Suprapubic skin (tissue), 4 donors: ENCODE measurements around the gene CD93. TPM values are rescaled to one million over a fixed set of nuclear protein-coding genes. Genes with fewer than 3 reads are reported as not detected.

Experiments
- DNase-seq, 2 donors: peaks; one replicate each; pipeline ENCODE4 v3.0.0-alpha.2; 2019; ENCODE audit warnings: low spot score in 2 of 2
- H3K27ac ChIP-seq: fragments of 200-600 bp; sonication (generic); one replicate; pipeline ENCODE4 v1.5.1; 2019
- H3K27me3 ChIP-seq: fragments of 200-600 bp; sonication (generic); one replicate; pipeline ENCODE4 v1.5.1; 2019
- H3K36me3 ChIP-seq: fragments of 200-600 bp; sonication (generic); one replicate; pipeline ENCODE4 v1.5.1; 2019
- H3K4me1 ChIP-seq: fragments of 200-600 bp; sonication (generic); one replicate; pipeline ENCODE4 v1.5.1; 2019
- H3K4me3 ChIP-seq: fragments of 200-600 bp; sonication (generic); one replicate; pipeline ENCODE4 v1.5.1; 2019; ENCODE audit warnings: mild to moderate bottlenecking
- H3K9me3 ChIP-seq: fragments of 200-600 bp; sonication (generic); one replicate; pipeline ENCODE4 v1.5.1; 2019
- CTCF ChIP-seq, 2 donors: fragments of 200-600 bp in 1 of 2; fragments of 450-650 bp in 1 of 2; sonication (generic) in 1 of 2; IDR thresholded peaks; one replicate each; pipeline ENCODE4 v1.5.1; 2016 to 2019; ENCODE audit warnings: antibody characterized with exemption in 2 of 2, mild to moderate bottlenecking in 1 of 2, moderate library complexity in 1 of 2
- EP300 ChIP-seq: sonication (generic); formaldehyde crosslinking; IDR thresholded peaks from one replicate; pipeline ENCODE4 v1.6.1; 2017; ENCODE audit warnings: antibody characterized with exemption
- POLR2A ChIP-seq, 2 donors: fragments of 450-650 bp; IDR thresholded peaks; one replicate each; pipeline ENCODE4 v1.6.1; 2017; ENCODE audit warnings: antibody characterized with exemption in 2 of 2, mild to moderate bottlenecking in 2 of 2, moderate library complexity in 2 of 2
- POLR2AphosphoS5 ChIP-seq, 3 donors: sonication (generic); formaldehyde crosslinking; IDR thresholded peaks; one replicate each; pipeline ENCODE4 v1.6.1; 2017; ENCODE audit warnings: antibody characterized with exemption in 3 of 3
- WGBS: methylation state at CpG from one replicate; pipeline ENCODE4 v1.1.5; 2018; 5-methylcytosine and 5-hydroxymethylcytosine counted together
- total RNA-seq, 4 donors: library from RNA; depleted of rRNA; stranded (reverse); fragments of >200 nt; gene quantifications; one replicate each; pipeline ENCODE4 v1.1.0, GENCODE V29; 2016

The CD93 gene
- total RNA-seq, 4 donors from 2014 or later, result 8.1 to 25.1 (median 16.2) TPM

DNA sequence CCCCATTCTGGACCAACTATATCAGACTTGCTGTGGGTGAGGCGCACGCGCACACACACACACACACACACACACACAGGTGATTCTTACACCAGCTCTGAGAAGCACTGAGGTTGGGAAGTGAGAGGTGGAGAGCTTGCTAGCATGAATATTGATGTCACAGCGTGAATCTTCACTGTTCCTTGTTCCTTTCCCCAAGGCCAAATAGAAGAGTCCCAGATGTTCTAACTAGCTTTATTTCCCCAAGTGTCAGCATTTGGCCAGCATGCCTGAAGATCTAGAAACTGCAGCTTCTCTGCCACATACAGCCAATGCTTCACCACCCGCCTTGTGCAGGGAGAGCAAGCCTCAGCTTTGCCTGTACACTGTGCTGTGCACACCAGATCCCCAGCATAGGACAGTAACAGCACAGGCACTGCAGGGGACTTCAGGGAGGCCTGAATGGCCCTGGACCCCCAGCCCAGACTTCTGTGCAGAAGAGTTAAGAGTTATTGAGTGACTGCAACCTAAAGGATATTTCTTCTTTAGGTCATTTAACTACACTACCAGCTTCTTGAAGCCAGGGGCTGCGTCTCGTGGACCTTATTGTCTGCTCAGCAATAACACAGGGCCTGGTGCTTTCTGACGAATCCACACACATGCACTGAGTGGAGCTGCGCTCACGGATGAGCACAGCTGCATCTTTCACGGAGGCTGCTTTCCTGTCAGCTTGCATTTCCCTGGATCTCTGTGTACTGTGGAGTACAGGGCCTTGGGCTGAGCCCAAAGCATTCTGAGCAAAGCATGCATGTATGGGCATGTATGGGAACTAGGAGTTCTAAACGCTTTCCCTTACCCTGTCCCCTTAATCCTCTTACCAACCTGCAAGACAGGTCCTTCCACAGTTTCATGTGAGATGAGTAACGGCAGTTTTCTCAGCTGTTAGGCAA, 13.9 kb upstream of the CD93 start:
- peak in 1 of 2 donors; percentile 49 for DNase-seq
- 52% methylated on average over 13 of the region's 13 CpGs for WGBS
- H3K36me3 ChIP-seq, result no peaks in the 10 kb centered on the region
- peaks cover 92% of the 10 kb centered on the region for H3K4me1 ChIP-seq
- no peaks in the 10 kb centered on the region for H3K27me3 ChIP-seq
- no peak overlapping the region for H3K4me3 ChIP-seq
- H3K27ac ChIP-seq, result peak overlapping the region; percentile 84
- H3K9me3 ChIP-seq, result no peaks in the 10 kb centered on the region
- peak; percentile 58 to 97 (median 79) for TF ChIP-seq POLR2AphosphoS5 (IDR thresholded peaks at IDR 0.05)
- no peak for TF ChIP-seq CTCF (IDR thresholded peaks at IDR 0.05)

- Histone ChIP-seq H3K9me3 (no peaks in the 10 kb centered on the region), H3K27ac (peak overlapping the region; percentile 84), H3K4me3 (no peak overlapping the region), H3K27me3 (no peaks in the 10 kb centered on the region), H3K36me3 (no peaks in the 10 kb centered on the region), H3K4me1 (peaks cover 88% of the 10 kb centered on the region)
- TF ChIP-seq EP300, result no peak
- no peak for TF ChIP-seq POLR2A (IDR thresholded peaks at IDR 0.05)
- WGBS, result 84% methylated on average over 15 of the region's 16 CpGs
- DNase-seq, result peak in 1 of 2 donors; percentile 57
These were observed 11.8 kb upstream of the CD93 start for GRCh38 chr20:23097636-23098580.

- H3K9me3 ChIP-seq, result no peaks in the 10 kb centered on the region
- no peaks in the 10 kb centered on the region for H3K27me3 ChIP-seq
- peaks cover 81% of the 10 kb centered on the region for H3K4me1 ChIP-seq
- no peaks in the 10 kb centered on the region for H3K36me3 ChIP-seq
- no peak overlapping the region for H3K4me3 ChIP-seq
- peak in 1 of 2 donors; percentile 47 for DNase-seq
- TF ChIP-seq EP300 (no peak), POLR2AphosphoS5 (IDR thresholded peaks at IDR 0.05) (peak in 1 of 3 donors; percentile 40)
- WGBS, result 70% methylated on average over 10 of the region's 11 CpGs
- peak overlapping the region; percentile 85 for H3K27ac ChIP-seq
These were observed 10.9 kb upstream of the CD93 start for GRCh38 chr20:23096986-23097520.

GRCh38 chr20:23096097-23096496, 10.0 kb upstream of the CD93 start:
- peaks cover 73% of the 10 kb centered on the region for H3K4me1 ChIP-seq
- WGBS, result 90% methylated on average over 3 of the region's 3 CpGs
- no peaks in the 10 kb centered on the region for H3K36me3 ChIP-seq
- TF ChIP-seq CTCF (IDR thresholded peaks at IDR 0.05), result no peak
- no peak for TF ChIP-seq EP300
- no peak for TF ChIP-seq POLR2A (IDR thresholded peaks at IDR 0.05)
- no peak for TF ChIP-seq POLR2AphosphoS5 (IDR thresholded peaks at IDR 0.05)
- no peak for DNase-seq
- no peak overlapping the region for H3K4me3 ChIP-seq
- H3K27ac ChIP-seq, result peak overlapping the region; percentile 85
- H3K9me3 ChIP-seq, result no peaks in the 10 kb centered on the region
- H3K27me3 ChIP-seq, result no peaks in the 10 kb centered on the region

GRCh38 chr20:23095499-23095898, 9.4 kb upstream of the CD93 start:
- peaks cover 67% of the 10 kb centered on the region for H3K4me1 ChIP-seq
- no peaks in the 10 kb centered on the region for H3K36me3 ChIP-seq
- TF ChIP-seq CTCF (IDR thresholded peaks at IDR 0.05) (no peak), POLR2AphosphoS5 (IDR thresholded peaks at IDR 0.05) (no peak), EP300 (no peak), POLR2A (IDR thresholded peaks at IDR 0.05) (no peak)
- 57% methylated on average over 3 of the region's 3 CpGs for WGBS
- no peak overlapping the region for H3K4me3 ChIP-seq
- H3K9me3 ChIP-seq, result no peaks in the 10 kb centered on the region
- H3K27ac ChIP-seq, result peak overlapping the region; percentile 85
- H3K27me3 ChIP-seq, result no peaks in the 10 kb centered on the region
- DNase-seq, result no peak
